ENCODE results near the gene EXOC4. TPM values are rescaled to one million over a fixed set of nuclear protein-coding genes. Genes with fewer than 3 reads are reported as not detected.

The EXOC4 gene
- total and polyA plus RNA-seq, 7 donors: 7.6 to 63.0 (median 29.1) TPM

DNA sequence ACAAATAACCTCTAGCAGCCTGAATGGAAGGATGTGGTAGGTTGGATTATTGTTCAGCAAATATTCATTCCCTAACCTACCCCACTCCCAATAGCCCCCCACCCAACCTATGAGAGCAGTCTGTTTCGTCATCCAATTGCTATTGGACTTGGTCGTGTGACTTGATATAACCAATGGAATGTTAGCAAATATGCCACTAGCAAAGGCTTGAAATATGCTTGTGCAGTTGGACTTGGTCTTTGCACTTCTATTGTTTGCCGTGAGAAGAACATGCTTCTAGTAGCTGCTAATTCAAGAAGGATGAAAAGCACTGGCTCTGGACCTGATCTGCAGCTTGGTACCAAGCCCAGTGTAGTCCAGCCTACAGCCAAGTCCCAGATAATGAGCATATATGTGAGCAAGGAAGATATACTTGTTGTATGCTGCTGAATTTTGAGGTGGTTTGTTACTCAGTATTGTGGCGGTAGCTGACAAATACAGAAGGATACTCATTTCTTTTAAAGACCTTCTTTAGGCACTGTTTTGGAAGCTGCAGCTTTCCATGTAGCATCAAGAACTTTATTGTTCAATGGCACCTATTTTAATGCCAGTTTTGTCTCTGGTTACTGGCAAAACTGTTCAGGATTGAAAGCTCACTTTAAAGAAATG is 180.4 kb downstream of the EXOC4 start:
- intact Hi-C loops (cut with DNase I): loop anchor here in 1 of 2 donors (10.0 kb wide), 1 partner anchor 1118 kb away; no protein-coding TSS in a partner anchor
- 77 to 86% (median 83%) methylated on average over 4 of the region's 4 CpGs for WGBS, 3 donors

DNA sequence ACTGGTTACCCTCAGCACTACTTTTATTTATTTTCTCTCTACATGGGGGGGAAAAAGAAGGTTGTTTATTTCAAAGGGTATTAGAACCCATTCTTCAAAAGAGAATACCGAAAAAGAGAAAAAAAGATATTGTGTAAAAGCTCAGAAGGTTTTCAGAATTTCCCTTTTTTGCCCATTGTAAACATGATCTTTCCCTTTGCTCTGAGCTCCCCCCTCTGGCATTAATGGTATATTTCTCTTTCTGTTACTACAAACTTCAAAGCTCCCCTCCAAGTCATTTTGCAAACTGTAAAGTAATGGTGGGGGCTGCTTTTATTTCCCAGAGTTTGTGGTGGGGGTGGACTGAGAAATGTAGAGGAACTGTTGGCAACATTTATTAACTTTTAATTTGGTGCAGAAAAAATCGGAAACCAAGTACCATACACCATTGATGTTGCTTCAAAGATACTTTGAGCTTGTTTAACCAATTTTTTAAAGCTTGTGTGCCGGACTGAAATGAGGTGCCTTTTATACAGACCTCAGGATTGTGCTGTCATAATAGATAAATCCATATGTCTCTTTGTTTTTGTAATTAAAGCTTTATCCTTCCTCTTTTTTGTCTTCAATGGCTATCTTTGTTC is 181.5 kb downstream of the EXOC4 start:
- Histone ChIP-seq H3K27me3 (ENCODE audit: insufficient read depth in 3 of 3, low read length in 2 of 3) (no peaks in the 10 kb centered on the region), H3K9me3 (no peaks in the 10 kb centered on the region), H3K27ac (no peak overlapping the region), H3K4me1 (peaks cover 6% of the 10 kb centered on the region), H3K36me3 (ENCODE audit: insufficient read depth in 1 of 2, low read depth in 1 of 2) (no peaks in the 10 kb centered on the region), H3K4me3 (no peak overlapping the region)
- ATAC-seq: peak in 1 of 4 donors; percentile 73
- DNase-seq: no peak
- WGBS, 3 donors: 48 to 58% (median 56%) methylated on average over 3 of the region's 3 CpGs
- TF ChIP-seq, protein P1, sequence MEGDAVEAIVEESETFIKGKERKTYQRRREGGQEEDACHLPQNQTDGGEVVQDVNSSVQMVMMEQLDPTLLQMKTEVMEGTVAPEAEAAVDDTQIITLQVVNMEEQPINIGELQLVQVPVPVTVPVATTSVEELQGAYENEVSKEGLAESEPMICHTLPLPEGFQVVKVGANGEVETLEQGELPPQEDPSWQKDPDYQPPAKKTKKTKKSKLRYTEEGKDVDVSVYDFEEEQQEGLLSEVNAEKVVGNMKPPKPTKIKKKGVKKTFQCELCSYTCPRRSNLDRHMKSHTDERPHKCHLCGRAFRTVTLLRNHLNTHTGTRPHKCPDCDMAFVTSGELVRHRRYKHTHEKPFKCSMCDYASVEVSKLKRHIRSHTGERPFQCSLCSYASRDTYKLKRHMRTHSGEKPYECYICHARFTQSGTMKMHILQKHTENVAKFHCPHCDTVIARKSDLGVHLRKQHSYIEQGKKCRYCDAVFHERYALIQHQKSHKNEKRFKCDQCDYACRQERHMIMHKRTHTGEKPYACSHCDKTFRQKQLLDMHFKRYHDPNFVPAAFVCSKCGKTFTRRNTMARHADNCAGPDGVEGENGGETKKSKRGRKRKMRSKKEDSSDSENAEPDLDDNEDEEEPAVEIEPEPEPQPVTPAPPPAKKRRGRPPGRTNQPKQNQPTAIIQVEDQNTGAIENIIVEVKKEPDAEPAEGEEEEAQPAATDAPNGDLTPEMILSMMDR (IDR thresholded peaks at IDR 0.05): peak; percentile 48
- intact Hi-C loops (cut with DNase I): loop anchor here in 1 of 2 donors (10.0 kb wide), 1 partner anchor 1120 kb away; no protein-coding TSS in a partner anchor

More for the DNA sequence above, 180.4 kb downstream of the EXOC4 start:
- H3K27me3 ChIP-seq (ENCODE audit: insufficient read depth in 3 of 3, low read length in 2 of 3): no peaks in the 10 kb centered on the region
- DNase-seq: no peak
- ATAC-seq: no peak
- no peaks in the 10 kb centered on the region for H3K9me3 ChIP-seq
- H3K4me3 ChIP-seq: no peak overlapping the region
- H3K36me3 ChIP-seq (ENCODE audit: insufficient read depth in 1 of 2, low read depth in 1 of 2): no peaks in the 10 kb centered on the region
- peaks cover 6% of the 10 kb centered on the region for H3K4me1 ChIP-seq
- H3K27ac ChIP-seq: no peak overlapping the region
- TF ChIP-seq, protein P1 (IDR thresholded peaks at IDR 0.05): no peak

DNA sequence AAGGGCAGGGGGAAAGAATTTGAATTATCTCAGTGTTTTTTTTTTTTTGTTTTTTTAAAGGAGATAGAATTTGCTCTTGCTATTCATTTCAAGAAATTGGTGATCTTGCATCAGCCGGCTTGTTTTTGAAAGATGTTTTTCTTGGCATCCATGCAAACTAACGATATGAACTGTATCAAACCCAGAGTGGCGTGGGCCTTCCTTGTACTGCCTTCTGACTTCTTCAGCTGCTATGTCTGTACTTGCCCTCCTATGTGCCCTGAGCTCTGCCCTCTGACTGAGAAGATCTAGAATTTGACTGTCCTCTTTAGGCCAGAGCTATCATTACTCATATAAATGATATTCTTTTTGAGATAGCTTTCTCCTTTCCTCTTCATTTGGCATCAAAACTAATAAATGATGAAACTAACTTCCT is 183.1 kb downstream of the EXOC4 start:
- WGBS, 3 donors: 41 to 46% (median 42%) methylated on average over 3 of the region's 3 CpGs
- no peaks in the 10 kb centered on the region for H3K9me3 ChIP-seq
- ATAC-seq (no peak), DNase-seq (no peak)
- H3K27me3 ChIP-seq (ENCODE audit: insufficient read depth in 3 of 3, low read length in 2 of 3): no peaks in the 10 kb centered on the region
- peaks cover 6% of the 10 kb centered on the region for H3K4me1 ChIP-seq
- TF ChIP-seq, protein P1 (IDR thresholded peaks at IDR 0.05): no peak
- no peak overlapping the region for H3K27ac ChIP-seq
- no peaks in the 10 kb centered on the region for H3K36me3 ChIP-seq (ENCODE audit: insufficient read depth in 1 of 2, low read depth in 1 of 2)
- intact Hi-C loops (cut with DNase I): loop anchor here in 1 of 2 donors (10.0 kb wide), 1 partner anchor 1121 kb away; no protein-coding TSS in a partner anchor
- H3K4me3 ChIP-seq: no peak overlapping the region

DNA sequence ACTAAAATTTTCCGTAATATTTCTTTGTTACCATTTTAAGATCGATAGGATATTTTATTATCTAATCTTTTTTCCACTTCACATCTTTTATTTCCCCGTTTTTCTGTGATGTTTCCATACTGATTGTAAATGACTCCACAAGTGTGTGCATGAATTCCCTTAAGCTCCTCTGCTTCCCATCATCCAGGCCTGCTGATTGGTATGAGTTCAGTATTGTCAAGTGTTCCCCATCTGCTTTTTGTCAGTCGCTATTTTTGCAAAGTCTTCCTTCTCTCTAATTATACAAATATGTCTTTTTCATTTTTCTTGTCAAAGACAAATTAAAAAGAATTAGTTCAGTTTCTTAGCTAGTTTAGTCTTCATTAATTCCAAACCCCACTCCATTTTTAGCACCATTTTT is 184.7 kb downstream of the EXOC4 start:
- WGBS, 3 donors: 92 to 98% (median 94%) methylated on average over 4 of the region's 4 CpGs
- no peaks in the 10 kb centered on the region for H3K27me3 ChIP-seq (ENCODE audit: insufficient read depth in 3 of 3, low read length in 2 of 3)
- no peaks in the 10 kb centered on the region for H3K9me3 ChIP-seq
- DNase-seq (no peak), ATAC-seq (no peak)
- H3K36me3 ChIP-seq (ENCODE audit: insufficient read depth in 1 of 2, low read depth in 1 of 2): no peaks in the 10 kb centered on the region
- H3K4me1 ChIP-seq: peaks cover 6% of the 10 kb centered on the region
- intact Hi-C loops (cut with DNase I): loop anchor here in 1 of 2 donors (10.0 kb wide), 1 partner anchor 1123 kb away; no protein-coding TSS in a partner anchor
- TF ChIP-seq, protein P1 (IDR thresholded peaks at IDR 0.05): no peak
- no peak overlapping the region for H3K27ac ChIP-seq
- H3K4me3 ChIP-seq: no peak overlapping the region
